A204.1 (cell line): Measurements from ENCODE around the gene HS6ST2.

Experiments
- FAIRE-seq: peaks from 2 replicates; lab custom pipeline; 2012; peaks lifted over from hg19 to GRCh38; lab: Jason Lieb, UNC

HS6ST2 gene

DNA sequence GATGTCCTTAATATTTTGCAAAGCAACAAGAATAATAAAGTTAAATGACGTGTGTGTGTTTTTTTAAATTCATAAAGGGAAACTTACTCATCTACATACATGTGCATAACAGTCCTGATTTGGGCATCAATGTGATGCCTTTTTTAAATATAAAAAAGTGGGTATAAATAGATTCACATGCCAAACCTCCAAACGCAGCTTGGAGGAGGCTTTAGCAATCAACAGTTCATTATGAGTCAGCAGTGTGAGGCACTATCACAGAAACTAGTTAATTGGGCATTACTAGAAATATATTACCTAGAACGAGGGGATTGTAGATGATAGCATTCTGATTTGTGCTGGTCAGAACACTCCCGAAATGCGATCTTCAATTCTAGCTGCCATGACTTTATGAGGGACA is 115.1 kb downstream of the HS6ST2 start:
- no peak for FAIRE-seq

DNA sequence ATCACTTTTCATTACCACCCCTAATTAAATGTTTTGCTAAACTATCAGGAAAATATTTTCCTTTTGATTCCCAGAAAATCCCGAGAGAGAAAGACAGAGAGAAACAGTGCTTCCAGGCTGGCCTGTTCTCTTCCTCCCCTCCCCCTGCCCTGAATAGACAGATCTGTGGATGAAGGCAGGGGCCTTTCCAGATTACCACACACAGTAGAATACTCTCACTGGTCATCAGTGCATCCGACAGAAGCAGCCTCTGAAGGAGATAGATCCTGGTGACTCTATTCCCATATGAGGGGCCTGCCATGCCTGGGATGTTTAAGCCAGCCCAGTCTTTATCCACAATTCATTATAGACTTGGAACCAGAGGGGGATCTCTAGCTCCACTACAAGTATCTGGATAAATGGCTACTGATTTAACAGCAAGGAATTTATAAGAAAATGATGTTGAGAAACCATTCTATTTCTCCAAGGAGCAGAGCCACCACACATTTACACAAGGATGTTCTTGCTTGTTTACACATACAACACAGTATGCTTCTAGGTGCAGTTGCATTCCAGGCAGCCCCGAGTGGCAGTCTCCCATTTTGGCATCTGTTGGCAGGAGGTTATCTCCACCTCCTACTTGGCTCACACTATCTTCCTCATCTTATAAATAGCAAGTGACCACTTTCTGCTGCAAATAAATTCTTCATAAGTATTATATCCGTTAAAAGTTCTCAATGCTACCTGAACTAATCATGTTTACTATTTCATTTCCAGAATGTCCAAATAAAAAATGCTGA is 115.8 kb downstream of the HS6ST2 start:
- FAIRE-seq = no peak

DNA sequence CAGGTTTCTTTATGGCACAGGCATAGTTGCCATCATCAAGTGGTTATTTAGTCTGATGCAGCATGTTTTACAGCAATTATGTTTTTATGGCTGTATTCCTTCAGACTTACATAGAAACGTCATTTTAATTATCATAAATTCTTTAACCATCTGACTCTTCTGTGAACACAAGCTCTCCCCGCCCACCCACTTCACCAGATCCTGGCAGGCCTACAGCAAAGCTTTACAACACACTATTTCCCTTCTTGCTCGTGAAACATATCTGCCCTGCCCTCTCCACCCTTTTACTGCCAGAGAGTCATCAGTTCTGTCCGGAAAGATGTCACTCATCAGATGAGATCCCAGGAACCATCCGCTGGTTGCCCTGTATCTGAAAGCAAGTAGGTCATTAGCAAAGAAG is 120.5 kb downstream of the HS6ST2 start:
- FAIRE-seq = no peak

DNA sequence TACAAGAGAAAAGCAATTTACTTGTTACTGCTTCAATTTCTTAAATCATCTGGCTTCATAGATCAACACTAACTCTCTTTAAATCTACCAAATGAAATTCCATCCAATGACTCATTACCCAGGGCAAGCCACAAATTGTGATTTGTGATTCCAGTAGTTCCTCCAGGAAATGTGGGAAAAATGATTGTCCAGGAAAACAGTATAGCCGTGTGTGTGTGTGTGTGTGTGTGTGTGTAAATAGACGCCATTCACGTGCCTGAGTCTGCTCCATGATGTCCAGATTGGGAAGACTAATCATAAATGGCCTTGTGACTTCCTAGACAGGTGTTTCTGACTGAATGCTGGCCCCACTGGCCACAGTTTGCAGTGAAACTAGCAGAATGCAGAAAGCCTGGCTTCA is 121.3 kb downstream of the HS6ST2 start:
- no peak for FAIRE-seq

DNA sequence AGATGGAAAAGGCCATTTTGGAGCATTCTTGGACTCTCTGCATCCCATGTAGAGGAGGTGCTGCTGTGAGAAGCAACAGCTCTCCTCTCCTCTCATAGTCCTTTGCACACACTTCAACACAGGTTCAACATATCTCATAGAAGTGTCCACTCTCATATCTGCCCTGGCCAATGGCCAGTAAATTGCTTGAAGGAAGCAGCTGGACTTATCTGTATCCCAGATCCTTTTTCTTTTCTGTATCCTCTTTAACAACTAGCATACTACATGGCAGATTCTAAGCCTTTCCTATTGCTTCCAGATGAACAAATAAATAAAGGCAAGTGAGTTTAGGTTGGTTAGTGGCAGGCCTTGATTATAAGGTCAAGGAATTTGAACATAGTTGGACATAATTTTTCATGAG is 122.0 kb downstream of the HS6ST2 start:
- FAIRE-seq = no peak

DNA sequence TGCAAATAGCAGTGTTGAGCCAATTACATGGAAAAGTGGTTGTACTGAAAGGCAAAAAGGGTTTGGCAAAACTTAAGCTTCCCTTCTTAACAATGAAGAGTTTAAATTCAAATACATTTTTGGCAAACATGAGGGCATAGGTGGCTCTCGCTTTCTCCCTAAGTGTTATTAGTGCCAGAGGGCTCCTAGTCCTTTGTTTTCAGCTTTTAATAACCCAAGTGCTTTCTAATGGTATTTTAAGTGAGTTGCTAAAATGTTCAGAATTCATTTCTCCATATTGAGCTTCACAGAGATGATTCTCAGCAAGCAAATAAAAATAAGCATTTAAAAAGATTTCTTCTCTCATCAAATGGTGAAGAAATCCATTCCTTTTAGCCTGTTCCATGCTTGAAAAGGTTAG is 123.7 kb downstream of the HS6ST2 start:
- no peak for FAIRE-seq

DNA sequence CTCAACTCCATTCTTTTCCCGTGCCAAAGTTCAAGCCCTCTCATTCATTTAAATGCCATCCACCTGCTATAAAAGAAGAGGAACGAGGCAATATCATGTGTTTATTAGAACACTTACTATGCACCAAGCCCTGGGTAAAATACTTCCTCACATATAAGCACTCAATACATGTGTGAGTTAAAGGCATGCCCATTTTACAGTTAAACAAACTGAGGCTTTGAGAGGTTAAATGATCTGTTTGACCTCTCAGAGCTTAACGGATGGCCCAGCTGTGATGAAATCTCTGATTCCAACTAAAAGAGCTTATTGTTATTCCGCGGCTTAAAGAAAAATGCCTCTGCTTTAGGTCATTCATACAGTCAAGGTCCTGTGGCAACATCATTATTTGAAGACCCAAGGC is 124.3 kb downstream of the HS6ST2 start:
- FAIRE-seq = no peak

DNA sequence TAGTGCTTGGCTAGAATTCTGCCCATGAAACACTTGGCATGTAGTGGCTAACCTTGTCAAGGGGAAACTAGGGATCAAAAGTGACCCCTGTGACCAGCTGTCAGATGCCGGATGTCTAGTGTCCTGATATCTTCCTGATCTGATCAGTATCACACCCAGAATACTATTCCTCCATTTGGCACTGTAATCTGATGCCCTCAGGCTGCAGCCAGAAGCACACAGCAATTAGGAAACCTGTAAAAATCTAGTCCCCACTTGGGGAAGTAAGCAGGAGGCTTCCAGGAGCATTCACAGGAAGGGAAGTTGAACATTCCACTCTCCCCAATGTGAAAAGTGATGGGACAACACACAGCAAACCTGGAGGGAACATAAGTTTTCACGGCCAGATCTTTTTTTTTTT is 125.1 kb downstream of the HS6ST2 start:
- FAIRE-seq = no peak

DNA sequence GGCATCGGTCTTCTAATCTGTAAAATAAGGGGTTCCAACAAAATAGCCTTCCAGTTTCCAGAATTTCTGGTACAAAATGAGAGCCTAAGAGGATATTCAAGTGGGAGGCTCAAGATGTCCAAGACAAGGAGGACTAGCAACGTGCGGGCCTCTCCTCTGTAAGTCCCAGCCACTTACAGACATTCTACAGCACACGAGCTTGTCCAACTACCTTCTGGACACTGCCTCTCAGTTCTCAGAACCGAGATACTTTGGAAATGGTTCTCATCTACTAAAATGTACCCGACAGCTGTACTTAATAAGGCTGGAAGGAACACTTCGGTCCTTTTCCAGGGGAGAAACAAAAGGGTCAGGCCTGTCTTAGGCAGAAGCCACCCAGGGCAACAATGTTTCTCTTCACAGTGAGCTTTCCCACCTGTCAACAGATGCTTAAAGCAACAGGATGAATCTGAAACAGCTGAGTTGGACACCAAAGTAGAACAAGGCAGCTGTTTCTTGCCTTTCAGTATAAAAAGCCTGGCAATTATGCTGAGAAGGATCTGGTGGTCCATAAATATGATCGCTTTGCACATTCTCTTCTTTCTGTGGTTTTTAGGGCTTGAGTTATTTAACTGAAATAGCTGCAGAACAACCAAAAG is 127.0 kb downstream of the HS6ST2 start:
- FAIRE-seq = no peak

DNA sequence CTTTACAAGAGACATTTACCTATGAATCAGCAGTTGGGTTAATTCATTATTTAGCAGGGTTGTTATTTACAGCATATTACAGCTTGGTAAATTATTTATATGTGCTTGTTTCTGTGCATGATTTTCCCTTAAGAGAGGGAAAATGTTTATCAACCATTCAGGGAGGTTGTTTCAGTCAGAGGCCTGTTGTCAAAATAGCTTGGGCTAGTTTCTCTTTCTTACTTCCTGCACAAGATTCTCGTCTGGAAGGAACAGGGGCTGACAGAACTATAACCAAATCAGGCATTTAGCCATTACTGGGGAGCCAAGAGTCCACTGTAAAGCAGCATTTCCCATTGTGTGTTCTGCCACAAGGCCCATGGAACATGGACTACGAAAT is 135.8 kb downstream of the HS6ST2 start:
- FAIRE-seq = no peak

DNA sequence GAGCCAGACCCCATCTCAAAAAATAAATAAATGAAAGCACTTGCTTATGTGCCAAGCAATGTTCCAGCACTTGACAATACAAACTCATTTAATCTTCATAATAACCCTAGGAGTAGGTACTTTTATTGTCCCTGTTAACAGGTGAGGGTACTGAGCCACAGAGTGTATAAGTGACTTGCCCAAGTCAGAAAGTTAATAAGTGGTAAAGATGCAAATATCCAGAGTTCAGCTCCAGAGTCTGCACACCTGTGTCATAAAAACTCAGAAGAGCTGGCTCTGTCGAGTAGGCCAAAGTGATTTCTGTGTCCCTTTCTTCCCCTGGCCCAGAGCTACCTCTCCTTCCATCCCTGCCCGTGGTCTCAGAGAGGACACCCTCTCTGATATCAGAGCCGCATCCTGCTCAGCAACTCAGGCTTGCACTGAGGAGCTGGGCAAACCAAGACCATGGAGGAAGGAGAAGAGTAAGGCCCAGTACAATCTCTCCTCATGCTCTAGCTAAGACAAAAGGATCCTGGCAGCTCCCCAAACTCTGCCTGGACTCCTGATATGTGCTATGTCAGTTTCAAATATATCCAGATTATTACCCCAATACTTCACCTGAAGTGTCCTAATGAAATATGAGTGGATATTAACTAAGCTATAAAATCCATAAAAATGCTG is 136.3 kb downstream of the HS6ST2 start:
- FAIRE-seq = no peak

DNA sequence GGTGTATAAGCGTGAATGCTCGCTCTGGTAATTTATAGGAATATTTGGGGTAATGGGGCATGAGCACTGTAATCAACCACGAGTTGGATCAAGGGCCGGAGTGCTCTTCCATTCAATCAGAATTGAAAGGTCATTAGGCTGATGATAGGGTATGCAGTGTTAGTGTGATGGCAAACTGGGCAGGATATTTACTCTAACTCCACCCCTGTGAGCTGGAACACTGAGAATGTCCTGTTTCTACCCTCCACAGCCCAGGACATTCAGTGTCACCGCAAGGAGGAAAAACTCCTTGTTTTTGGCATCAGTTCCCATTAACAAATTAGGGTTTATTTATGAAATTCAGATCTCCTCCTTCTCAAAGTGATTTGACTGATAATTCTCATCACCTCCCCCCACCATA is 137.8 kb downstream of the HS6ST2 start:
- no peak for FAIRE-seq

DNA sequence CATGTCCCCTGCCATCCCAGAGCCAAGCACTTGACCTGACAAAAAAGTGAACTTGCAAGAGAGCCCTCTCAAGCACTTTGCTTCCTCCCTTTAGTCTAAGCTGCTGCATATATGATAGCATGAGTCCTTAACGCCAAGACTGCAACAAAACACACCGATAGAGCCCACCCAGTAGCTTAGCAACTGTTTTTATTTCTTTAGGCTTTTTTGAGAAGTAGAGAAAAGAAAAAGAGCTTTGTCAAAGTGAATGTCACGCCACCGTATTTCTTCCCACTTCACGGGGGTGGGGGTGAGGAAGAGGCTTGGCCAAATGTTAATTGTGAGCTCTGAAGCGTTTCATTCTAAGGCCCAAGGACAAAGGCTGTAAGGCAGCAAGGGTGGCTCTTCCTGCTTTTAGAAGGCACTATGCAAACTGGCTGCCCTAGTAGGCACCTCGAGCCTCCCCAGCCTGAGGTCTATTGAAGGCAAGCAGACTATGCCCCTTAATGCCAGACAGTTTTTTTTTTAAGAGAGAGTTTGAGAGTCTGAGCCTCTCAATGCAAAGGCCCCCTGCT is 138.6 kb downstream of the HS6ST2 start:
- no peak for FAIRE-seq

DNA sequence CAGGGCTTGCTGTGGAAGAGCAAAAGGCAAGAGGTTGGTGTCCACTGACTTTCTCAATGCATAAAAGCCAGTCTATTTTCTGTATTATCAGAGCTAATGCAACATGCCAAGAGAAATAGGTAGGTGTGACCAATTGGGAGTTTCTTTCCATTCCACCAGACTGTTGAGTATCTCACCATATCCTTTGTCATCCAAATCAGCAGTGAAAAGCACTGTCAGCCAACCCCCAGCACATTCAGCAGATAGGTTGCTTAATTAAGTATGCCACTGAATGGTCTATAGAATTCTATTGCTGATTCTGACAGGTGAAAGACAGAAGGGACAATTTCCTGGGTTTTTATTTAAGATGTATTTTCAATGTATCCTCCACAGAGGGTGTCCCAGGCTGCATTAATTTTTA is 139.8 kb downstream of the HS6ST2 start:
- FAIRE-seq = no peak

DNA sequence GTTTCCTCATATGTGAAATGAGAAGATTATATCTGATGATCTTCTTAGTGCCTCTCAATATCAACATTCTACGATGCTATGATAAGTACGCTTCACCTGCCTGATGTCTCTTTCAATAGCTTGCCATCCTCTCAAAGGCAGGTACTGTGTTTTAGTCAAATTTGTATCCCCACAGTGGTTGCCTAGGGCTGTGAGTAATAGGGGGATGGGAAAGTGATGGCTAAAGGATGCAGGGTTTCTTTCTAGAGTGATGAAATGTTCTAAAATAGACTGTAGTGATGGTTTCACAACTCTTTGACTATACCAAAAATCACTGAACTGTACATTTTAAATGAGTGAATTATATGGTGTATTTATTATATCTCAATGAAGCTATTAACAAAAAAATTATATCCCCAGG is 142.8 kb downstream of the HS6ST2 start:
- FAIRE-seq = no peak

DNA sequence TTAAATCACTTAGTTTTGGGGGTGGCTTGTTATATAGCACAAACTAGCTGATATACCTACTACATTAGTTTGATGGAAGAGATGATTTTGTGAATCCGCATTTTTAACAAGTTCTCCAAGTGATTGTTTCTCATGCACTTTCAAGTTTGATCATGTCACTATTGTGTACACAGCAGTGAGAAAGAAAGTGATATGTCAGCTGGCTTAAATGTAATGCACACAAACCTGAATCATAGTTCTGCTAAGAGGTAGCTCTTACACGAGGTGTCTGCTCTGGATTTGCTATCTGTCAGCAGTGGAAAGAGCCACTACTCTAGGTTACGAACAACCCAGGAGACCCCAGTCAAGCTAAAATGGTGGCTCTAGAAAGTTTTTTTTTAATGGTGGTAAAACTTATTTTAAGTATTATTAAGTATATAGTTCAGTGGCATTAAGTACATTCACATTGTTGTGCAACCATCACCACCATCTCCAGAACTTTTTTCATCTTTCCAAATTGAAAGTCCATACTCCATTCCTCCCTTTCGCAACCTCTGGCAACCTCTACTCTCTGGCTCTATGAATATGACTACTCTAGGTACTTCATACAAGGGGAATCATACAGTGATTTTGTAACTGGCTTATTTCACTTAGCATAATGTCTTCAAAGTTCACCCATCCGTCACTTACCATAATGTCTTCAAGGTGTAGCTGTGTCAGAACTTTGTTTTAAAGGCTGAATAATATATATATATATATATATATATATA is 147.3 kb downstream of the HS6ST2 start:
- no peak for FAIRE-seq

DNA sequence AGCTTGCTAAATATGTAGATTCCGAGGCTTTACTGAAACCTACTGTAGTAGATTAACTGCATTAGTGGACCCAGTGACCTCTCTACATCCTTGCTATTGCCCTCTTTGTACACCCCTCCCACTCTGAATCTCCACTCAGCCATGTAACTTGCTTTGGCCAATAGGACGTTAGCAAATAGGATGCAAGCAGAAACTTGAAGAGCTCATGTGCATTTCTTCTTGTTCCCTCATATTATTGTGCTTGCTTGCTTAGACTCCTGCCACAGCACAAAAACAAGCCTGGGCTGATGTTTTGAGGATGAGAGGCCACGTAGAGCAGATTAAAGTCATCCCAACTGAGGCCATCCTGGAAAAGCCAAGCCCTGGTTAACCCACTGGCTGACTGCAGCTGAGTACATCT is 147.9 kb downstream of the HS6ST2 start:
- no peak for FAIRE-seq

DNA sequence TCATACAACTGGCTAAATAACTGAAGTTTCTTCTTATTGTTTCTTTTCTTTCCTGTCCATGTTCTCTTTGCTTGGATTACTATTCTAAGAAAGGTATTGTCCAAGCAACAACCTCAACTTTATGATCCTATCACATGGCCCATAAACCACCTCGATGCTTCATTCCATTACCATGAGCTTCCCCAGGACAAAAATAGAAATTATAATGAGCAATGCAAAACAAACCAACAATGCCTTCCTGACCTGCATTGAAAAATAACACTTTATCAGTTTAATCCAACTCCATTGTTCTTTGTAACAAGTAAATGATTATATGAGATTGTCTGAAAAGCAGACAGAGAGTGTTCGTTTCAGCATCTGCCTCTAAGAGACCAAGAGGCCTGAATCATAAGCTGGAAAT is 148.8 kb downstream of the HS6ST2 start:
- FAIRE-seq = no peak

DNA sequence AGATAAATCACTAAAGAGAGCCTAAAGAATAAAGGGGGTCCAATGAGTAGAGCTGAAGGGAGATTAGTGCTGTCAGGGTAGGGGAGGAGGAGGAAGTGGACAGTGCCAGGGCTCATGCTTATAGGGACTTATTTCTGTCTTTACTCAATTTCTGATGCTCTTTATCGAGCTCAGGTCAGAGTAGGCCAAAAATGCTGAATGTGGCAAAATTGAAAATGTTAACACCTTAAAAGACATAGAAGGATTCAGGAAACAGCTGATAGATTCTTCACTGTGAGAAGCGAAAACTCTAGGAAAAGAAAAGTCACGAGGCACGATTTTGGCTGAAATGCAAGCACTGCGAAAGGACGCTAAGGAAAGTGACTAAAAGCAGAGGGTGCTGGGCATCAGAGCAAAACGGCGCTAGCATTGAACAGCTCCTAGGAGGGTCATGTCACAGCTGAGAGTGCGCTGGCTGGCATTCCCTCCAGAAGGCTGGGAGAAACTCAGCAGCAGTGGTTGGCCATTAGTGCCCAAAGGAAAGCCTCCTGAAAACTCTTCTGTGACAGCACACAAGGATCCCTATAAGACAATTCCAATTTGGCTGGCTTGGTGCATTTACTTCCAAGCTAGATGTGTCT is 150.9 kb downstream of the HS6ST2 start:
- no peak for FAIRE-seq

DNA sequence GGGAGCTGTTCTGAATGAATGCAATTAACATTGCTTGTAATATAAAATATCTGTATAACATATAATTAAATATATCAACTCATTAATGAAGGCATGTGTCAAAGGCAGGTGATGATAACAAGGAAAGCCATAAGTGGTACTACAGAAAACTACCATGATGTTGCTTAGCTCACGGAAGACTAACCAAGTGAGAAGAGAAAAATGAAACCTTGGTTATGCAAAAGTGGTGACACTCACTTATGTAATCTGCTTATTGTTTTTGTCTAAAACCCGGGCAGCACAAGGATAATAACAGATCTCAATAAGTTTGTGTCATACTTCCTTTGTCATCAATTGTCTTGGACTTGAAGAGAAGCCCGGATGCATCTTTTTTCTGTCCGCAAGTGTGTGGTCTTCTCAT is 156.4 kb downstream of the HS6ST2 start:
- FAIRE-seq = no peak

DNA sequence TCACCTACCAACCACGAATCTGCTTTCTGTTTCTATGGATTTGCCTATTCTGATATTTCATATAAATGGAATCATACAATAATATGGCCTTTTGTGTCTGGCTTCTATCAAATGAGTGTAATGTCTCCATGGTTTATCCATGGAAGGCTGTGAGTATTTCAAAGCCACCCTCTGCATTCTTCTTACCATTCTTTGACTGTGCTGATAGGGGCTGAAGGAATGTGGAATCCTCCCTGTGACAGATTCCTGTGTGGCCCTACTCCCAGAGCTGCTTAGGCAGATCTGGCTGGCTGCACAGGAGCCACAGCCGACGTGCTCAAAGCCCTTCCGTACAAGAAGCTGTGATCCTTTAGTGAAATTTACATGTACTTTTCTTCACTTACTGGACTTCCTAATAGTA is 163.2 kb downstream of the HS6ST2 start:
- no peak for FAIRE-seq

DNA sequence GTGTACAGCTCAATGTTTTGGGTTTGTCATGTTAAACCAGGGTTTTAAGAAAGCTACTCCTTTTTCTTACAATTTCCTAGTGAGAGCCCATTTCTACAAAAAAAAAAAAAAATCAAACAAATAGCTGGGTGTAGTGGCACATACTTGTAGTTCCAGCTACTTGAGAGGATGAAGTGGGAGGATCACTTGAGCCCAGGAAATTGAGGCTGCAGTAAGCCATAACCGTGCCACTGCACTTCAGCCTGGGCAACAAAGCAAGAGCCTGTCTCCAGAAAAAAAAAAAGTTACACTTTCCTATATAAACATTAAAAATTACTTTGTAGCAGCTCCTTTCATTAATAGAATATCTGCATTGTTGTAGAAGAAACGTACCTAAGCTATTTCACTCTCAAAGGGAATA is 166.7 kb downstream of the HS6ST2 start:
- no peak for FAIRE-seq
